Stimulated activated CD4-positive, alpha-beta T cell treated with anti-CD3 and anti-CD28 coated beads, Interleukin-12 subunit alpha, Interleukin-12 subunit beta, amount 100 ng/mL, for 48 hours (primary cell): ENCODE data around the gene MGLL.

Experiments used
- DNase-seq, 3 donors: peaks; one replicate each; pipeline ENCODE4 v3.0.0-alpha.2; 2020; ENCODE audit warnings: low read depth in 2 of 3, low spot score in 1 of 3

The MGLL gene

DNA sequence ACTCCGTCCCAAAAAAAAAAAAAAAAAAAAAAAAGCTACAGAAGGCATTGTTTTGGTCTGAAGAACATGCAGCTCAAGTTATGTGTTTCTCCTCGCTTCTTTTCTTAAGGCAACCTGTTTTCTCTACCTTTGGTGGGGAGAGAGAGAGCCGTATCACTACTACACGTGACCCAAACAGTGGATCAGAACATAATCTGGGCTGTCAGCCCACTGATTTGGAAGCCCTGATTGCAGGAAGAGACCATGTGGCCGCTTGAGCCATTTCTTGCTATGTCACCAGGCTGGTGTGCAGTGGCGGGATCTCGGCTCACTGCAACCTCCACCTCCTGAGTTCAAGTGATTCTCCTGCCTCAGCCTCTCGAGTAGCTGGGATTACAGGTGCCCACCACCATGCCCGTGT, 79.7 kb downstream of the MGLL start:
- DNase-seq: no peak

DNA sequence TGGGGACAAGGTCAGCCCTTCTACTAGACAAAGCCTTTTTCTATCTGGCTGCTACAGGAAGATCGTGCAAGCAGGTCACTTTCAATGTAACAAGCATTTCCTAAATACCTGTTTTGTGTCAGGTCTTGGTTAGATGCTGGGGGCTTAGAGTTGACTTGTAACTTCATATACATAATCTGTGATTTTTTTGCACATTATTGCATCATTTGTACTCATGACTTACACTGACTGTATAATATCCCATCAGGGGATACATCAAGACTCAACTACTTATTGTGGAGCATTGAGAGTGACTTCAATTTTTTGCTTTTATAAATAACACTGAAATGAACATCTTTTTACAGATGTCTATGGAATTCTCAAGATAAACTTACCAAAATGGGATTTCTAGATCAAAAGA, 80.6 kb downstream of the MGLL start:
- no peak for DNase-seq

DNA sequence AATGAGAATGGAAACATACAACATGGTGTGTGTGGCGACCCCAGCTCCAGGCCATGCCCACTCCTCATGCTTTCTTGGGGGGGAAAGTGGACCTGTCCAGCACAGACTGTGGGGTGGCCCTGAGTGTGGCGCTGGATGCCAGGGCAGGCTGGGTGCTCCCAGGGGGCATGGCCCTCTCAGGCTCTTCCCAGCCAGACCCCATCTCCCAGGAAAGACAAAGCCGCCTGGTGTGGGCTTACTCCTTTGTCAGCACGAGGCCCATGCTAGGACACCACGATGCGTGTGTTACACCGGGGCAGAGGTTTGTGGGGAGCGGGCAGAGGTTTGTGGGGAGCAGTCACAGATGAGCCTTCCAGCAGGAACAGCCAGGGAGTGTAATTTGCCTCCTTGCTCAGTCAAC, 81.1 kb downstream of the MGLL start:
- DNase-seq: no peak

DNA sequence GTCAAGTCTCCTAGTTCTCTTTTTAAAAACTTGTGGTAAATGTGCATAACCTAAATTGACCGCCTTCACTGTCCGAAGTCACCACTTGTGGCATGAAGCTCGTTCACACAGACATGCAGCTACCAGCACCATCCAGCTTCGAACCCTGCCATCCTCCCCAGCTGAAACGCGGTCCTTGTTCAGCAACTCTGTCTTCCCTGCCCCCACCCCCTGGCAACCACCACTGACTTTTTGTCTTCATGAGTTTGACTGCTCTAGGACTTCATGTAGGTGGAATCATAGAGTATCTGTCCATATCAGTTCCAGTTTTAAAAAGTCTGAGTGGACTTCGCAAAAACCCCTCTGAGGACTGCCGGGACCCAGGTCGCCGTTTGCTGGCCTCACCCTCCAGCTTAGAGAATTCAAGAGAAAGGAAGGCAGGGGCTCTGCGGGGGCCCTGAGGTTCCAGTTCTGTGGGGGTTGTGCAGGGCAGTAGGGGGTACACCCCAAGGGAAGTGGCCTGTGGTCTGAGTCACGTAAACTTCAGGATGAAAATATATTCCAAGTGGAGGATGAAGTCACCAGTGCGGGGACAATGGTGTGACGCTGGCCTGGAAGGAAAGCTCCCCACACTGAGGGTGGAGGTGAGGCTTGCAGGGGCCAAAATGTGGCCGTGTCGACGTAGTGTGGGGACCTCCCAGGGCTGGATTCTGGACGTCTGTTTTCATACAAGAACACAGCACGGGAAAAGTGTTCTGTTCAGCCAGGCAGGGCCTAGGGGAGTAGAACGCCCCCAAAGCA, 82.0 kb downstream of the MGLL start:
- no peak for DNase-seq

DNA sequence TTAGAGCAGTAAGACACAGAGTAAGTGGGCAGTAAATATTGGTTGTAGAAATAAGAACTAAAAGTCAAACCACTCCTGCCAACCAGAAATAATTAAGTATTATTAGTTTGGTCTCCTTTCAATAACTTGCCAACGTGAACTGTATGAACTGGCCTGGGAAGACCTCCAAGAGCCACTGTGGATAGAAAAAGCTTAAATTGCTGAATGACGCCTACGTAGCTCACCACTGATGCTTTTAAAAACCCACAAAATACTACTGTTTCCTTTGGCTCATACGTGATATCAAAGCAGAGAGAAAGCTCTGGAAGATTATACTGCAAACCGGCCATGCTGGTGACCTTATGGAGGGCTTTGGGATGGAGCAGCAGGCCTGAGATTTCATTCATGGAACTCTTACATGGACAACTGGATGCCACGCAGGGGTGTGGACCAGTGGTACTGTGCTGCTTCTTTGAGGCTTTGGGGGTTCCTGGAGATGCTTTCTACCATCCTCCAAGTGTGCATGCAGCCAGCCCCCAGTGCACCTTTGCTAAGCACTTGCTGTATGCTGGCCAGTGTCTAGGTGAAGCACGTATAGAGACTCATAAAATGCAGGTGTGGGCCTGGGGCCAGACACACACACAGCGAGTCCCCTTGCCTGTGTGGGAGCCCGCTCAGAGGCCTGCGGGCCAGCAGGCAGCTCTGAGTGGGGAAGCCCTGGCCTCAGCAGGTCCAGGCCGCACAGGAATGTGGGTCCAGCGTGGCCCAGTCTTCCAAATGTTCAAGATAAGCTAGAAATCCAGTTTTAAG, 82.8 kb downstream of the MGLL start:
- DNase-seq: no peak

DNA sequence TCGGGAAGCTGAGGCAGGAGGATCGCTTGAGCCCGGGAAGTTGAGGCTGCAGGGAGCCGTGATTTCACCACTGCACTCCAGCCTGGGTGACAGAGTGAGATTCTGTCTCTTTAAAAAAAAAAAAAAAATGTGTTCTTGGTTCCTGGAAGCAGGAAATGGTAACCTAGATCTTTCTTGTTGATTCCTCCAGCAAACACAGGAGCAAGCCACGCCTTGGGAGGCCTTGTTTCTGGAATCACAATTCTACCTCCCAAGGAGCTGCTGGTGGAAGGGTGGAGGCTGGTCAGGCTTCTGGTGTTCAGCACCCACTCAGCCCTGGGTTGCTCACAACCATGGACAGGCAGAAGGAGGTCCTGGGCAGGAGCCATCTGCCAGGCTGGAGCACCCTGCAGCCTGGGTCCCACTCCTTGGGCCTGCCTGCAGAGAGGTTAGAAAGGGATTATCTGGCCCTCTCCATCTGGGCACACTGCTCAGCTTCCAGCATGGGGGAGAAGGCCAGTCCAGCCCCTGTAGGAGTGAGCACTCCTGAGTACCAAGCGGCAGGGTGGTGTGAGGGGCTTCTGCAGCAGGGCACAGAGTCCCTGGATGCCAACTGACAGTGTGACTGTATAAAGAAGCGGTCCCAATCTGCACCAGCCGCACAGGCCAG, 84.0 kb downstream of the MGLL start:
- no peak for DNase-seq

DNA sequence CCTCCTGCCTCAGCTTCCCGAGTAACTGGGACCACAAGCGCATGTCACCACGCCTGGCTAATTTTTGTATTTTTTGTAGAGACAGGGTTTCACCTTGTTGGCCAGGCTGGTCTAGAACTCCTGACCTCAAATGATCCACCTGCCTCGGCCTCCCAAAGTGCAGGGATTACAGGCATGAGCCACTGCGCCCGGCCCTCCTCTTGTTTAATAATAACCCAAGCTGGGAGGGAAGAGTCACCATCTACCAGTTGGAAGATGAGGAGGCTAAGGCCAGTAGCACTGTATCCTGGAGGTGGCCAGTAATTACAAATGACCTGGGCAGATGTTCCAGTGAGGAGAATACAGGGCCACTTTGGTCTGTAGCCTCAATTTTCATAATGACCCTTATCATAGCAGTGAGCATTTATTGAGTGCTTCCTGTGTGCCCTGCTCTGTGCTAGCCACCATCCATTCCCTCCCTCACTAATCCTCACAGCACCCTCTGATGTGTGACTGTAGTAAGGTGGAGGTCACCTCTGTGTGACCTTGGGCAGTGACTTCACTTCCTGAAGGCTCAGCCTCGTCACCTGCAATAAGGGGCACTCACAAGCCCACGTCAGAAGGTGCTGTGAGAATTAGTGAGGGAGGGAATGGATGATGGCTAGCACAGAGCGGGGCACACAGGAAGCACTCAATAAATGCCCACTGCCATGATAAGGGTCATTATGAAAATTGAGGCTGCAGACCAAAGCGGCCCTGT, 85.3 kb downstream of the MGLL start:
- DNase-seq: no peak

DNA sequence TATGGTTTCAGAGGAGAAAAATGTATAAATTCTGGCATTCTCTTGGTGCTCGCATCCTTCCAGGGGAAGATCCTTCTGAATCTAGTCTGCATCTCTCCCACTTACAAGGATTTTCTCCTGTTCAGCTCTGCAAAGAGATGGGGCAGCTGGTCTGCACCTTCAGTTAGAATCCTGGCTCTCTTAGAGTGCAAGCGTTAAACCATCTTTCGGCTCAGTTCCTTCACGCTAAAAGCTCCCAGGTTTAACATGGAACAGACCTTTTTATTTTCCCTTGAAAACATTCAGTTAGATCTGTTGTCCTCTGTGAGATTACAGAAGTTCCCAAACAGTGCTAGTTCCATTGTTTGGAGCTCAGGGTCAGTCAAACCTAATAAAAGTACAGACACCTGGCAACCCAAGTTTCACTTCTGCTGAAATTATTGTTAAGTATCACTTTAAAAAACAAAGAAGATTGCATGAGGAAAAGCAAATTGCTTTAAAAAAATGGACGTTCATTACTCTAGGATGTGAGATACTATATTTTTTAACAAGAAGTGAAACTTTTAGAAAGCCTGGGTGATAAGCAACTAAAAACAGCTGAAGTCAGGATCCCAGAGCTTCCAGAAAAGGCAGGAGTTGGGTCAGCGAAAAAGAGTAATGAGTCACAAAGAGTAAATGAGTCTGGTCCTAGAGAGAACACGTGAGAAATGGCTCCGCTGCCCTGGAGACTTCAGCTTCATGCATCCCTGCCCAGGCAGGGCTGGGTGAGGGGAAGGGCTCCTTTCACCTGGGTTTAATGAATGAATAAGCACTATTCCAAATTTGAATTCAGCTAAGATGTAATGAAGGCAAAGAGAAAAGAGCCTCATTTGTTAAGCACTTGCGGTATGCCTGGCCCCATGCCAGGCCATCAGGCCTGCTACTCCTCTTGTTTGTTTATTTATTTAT, 86.3 kb downstream of the MGLL start:
- no peak for DNase-seq

DNA sequence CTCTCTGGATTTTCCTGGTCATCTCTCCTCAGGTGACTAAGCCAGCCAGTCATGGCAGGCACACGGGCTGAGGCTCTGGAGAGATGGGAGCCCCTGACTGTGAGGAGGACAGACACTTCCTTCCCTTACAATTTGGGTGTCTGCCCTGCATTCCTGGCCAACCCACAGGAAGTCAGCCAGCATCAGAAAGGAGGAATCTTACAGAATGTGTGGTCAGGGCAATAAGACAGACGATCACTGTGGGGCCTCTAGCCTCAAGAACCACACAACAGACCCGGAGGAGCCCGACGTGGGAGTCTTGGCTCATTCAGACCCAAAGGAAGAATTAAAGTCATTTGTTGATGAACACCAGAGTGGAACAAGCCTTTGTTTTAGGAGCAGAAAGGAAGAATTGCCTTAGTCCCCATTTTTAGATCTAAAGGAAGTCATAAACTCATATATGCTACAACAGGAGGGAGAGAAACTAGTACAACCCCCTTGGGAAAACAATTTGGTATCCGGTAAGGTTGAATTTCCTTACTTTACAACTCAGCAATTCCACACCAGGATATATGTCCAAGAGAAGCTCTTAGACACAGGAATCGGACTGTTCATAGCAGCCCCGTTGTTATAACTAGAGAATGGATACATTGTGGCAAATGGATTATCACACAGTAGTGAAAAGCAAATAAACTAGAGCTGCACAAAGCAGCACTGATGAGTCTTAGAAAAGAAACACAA, 87.4 kb downstream of the MGLL start:
- DNase-seq: no peak

DNA sequence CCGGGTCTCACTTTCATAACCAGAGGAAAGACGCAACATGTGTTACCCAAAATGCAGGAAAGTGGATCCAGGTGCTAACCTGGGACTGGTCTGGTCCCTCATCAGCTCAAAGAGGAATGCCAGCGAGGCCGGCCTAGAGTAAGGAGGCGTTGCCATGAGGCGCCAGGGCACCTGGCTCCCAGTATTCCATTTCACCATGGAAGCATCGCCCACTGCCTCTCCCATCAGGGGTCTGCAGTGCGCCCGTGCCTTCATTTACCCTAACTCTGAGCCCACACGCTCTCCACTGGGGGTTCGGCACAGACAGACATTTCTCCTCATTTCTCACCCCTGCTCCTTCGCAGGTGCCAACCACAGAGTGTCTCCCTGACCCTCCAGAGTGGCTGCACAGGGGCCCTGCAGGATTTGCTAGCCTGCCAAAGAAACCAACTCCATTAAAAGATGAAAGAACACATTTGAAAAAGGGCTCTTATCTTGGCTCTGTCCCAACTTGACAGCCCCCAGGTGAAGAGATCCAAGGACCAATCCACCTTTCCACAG, 88.1 kb downstream of the MGLL start:
- DNase-seq: no peak

DNA sequence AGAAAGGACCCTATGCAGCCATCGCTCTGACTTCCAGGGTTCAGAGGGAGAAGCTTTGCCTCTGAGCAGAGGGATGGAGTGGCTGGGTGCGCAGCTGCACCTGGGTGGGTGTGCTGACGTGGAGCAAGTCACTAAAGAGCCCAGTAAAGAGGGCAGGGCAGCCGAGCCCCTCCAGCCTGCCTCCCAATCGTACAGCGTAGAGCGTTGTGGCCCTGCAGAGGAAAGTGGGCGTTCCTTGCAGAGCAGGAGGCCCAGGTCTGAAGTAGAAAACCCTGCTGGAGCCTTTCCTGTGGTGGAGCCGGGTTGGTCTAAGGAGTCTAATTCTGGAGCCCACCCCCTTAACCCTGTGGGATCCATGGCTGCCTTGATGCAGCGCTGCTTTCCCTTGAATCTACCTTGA, 88.5 kb downstream of the MGLL start:
- DNase-seq: no peak

DNA sequence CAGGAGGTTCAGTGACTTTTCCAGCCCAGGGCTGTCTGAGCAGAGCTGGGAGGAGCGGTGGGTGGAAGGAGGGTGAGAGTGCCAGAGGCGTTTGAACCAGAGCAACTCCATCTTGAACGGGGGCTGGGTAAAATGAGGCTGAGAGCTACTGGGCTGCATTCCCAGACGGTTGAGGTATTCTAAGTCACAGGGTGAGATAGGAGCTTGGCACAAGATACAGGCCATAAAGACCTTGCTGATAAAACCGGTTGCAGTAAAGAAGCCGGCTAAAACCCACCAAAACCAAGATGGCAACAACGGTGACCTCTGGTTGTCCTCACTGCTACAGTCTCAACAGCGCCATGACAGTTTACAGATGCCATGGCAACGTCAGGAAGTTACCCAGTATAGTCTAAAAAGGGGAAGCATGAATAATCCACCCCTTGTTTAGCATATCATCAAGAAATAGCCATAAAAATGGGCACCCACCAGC, 89.4 kb downstream of the MGLL start:
- DNase-seq: no peak

DNA sequence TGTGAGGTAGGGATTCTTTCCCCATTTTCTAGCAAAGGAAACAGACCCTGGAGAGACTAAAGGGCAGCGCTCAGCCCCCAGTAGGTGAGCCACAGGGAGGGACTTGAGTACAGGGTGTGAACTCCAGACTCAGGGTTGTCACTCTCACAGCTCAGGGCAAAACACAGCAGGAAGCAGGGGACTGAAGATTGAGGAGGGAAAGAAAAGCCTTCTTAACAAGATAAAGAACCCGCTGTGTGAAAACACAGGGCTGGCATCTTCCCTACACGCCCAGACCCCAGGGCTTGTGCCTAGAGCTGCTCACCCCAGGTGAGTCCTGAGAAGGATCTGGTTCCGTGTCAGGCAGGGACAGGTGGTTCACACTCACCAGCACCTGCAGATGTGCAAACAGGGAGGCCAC, 90.0 kb downstream of the MGLL start:
- no peak for DNase-seq

DNA sequence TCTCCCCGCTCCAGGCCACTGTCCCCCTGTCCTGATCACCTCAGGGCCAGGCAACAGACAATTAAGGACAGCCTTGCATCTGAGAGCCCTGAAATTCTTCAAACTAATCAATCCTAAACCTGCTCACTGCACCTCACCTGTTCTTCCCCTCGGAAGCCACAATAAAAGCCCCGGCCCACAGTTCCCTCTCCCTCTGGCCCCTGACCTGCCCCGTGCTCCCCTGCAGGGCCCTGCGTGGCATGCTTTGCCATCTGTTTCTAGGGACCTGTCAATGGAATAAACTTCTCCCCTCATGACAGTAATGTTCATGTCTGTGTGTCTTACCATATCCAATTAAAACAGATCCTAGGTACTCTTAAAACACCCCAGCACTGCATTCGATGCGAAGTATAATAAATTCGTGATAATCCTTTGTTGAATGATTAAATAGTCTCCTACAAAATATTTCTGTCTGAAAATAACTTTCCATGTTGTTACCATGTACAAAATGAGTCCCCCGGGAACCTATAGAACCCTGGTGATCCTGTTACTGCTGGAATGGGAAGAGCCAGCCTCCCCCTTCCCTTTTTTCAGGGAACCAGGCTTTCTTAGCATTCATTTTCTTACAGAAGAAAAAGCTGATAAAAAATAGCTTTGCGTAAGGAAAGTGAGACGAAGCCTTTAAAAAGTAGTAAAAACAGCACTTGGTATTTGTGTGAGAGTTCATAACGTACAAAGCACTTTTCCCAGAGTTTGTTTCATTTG, 90.6 kb downstream of the MGLL start:
- no peak for DNase-seq

DNA sequence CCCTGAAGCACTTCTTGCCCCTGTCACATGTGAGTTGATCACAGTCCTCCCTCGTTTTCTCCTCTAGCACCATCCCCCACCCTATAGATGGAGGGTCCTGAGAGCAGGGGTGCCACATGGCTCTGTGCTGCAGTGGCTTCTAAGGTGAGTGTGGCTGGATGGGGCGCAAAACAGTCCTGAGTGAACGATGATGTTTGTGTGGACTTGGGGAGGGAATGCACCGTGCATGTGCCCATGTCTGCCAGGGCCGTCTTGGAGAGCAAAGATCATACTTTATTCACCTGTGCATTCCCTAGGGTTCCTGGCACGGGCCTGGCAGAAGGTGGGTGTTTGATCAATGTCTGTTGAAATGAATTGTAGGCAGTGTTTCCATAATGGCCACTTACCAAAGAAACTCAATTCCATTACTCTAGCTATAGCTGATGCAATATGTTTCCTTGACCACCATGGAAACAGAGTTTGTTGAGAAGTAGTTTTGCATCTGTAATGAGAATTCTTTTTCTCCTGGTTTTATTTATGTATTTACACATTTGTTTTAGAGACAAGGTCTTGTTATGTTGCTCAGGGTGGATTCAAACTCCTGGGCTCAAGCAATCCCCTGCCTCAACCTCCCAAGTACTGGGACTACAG, 91.5 kb downstream of the MGLL start:
- DNase-seq: no peak

DNA sequence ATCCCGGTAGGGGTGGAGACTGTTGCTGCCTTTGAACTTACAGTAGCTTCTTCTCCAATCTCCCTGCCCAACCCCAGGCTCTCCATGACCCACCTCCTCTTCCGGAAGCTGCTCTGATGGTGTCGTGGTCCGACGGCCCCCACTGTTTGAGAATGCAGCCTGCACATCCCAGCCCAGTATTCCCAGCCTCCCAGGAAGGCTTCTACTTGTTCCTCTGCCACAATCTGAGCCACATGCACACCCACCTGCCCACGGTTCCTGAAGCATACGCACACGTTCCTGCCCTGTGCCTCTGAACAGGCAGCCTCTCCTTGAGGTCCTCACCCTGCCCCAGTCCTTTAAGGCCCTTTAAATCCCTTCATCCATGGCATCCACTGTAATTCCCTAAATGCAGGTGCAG, 92.1 kb downstream of the MGLL start:
- no peak for DNase-seq

DNA sequence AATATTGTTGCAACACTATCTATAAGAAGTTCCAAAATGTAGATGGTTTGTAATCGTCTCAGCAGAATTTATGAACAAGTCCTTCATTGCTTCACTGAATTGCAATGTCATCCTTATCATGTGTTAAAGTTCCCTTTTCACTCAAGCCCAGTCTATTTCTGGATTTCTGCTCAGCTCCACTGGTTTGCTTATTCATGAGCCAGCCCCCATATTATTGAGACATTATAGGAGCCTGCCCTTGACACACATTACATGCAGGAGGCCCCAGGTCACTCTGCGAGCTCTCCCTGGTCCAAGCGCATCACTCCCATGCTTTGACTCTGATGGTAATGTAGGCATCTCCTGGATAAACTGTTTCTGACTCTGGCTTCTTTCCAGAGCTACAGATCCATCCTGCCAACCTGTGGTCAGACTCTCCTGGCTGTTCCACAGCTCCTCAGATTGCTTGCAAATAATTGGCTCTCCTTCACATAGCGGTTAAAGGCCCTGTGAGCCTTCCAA, 92.7 kb downstream of the MGLL start:
- no peak for DNase-seq

DNA sequence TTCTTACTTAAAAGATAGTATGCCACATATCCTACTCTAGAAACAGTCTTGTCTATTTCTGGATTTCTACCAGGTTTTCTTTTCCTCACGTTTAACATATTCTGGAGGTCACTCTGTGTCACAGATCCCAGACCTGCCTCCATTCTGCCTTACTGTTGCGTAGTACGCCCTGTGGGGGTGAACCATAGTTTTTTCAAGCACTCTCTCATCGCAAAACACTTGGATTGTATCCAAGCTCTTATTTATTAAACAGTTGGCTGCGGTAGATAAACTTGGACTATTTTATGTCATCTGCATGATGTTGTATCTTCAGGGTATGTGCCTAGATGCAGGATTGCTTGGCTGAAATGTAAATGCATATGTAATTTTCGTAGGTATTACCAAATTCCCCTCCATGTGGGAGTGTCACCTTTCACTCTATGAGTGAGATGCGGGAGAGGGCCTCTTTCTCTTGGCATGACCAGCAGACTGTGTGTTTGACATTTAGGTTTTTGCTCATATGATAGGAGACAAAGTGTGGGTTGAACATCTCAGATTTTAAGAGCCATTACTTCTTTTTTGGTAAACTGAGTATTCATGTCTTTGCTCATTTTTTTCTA, 93.8 kb downstream of the MGLL start:
- no peak for DNase-seq
